ENCODE data around the gene PIGU.
A peak's percentile ranks its signal among the peaks of the same experiment; 100 is the strongest.

PIGU gene

DNA sequence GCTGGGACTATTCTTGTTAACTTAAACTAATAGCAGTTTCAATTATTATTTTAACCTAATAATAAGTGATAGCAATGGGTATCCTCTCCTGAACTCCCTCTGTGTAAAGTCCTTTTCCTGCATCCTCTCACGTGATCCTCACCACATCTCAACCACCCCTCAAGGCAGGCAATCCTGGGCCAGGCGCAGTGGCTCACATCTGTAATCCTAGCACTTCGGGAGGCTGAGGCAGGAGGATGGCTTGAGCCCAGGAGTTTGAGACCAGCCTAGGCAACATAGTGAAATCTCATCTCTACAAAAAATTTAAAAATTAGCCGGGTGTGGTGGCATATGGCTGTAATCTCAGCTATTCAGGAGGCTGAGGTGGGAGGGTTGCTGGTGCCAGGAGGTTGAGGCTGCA lies 94.7 kb downstream of the PIGU start:
- H4K20me1 ChIP-seq: no peaks in the 10 kb centered on the region
- no peaks in the 10 kb centered on the region for H3K9me3 ChIP-seq (replicated peaks in 1 of 11)
- H3K4me1 ChIP-seq: peaks cover 16 to 67% (median 48%) of the 10 kb centered on the region in 10 experiments; a peak in 19 of 20 replicates
- H3K9ac ChIP-seq: no peak overlapping the region; a peak in 1 of 22 replicates
- peak overlapping the region in 4 of 11 experiments; percentile 11 to 62 (median 56); a peak in 3 of 22 replicates for H3K27ac ChIP-seq
- peak overlapping the region in 3 of 11 experiments; percentile 59 to 69 (median 65); a peak in 6 of 22 replicates for H3K4me2 ChIP-seq
- peaks cover 20 to 88% (median 63%) of the 10 kb centered on the region in 11 experiments for H3K36me3 ChIP-seq
- H3K4me3 ChIP-seq: no peak overlapping the region
- no peaks in the 10 kb centered on the region for H3K27me3 ChIP-seq
- no peak for TF ChIP-seq Cebpa-rat (IDR thresholded peaks at IDR 0.05)

- peak overlapping the region in 5 of 11 experiments; percentile 18 to 69 (median 59); a peak in 8 of 22 replicates for H3K4me2 ChIP-seq
- no peak for TF ChIP-seq Cebpa-rat (IDR thresholded peaks at IDR 0.05)
- H3K9ac ChIP-seq: peak overlapping the region in 3 of 11 experiments; percentile 17 to 39 (median 36); a peak in 3 of 22 replicates
Observed at GRCh38 chr20:34581341-34582184, 95.3 kb downstream of the PIGU start.

DNA sequence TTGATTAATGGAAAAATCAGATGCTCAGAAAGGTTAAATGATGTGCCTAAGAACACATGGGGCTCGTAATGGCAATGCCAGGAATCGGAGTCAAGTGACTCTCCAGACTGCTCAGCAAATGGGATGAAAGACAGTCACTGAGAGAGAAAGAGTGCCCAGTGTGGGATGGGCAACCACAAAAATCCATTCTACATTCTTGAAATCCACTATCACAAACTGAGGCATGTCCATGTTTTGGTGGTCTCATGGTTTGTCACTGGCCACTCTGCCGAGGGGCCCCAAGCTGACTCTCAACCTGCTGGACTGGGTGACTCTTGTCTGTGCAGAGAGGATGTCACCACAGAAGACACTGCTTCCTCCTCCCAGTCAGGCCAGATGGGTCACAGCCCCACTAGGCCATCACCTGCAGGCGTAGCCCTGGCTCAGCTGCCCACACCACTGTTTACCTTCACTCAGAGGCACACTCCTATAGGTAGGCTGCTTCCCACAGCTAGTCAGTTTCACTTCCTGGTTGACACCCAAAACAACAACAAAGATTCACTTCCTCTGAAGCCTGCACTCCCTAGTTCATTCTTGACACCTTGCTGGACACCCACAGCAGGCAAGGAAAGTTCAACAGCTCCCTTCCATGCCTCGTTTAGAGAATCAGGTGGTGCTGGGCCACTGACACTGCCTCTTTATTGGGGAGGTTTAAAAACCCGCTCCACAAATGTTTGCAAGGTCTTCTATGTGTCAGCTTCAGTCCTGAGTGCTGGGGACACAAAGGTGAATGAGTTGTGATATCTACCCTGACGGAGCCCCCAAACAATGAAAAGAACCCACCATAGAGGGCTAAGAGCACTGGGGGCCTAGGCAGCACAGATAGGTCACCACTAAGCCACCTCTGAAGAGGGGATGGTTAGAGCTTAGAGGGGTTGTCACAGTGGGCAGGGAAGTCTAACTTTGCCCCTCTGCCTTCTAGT lies 96.6 kb downstream of the PIGU start:
- Histone ChIP-seq H3K4me2 (peak overlapping the region in 10 of 11 experiments; percentile 22 to 69 (median 40); a peak in 17 of 22 replicates), H3K4me3 (no peak overlapping the region), H3K9ac (no peak overlapping the region), H3K27me3 (no peaks in the 10 kb centered on the region), H3K36me3 (peaks cover 7 to 73% (median 55%) of the 10 kb centered on the region in 11 experiments), H4K20me1 (no peaks in the 10 kb centered on the region), H3K9me3 (replicated peaks in 1 of 11) (no peaks in the 10 kb centered on the region), H3K27ac (peak overlapping the region in 7 of 11 experiments; percentile 6 to 58 (median 20); a peak in 7 of 22 replicates), H3K4me1 (peaks cover 16 to 77% (median 50%) of the 10 kb centered on the region in 10 experiments; a peak in 19 of 20 replicates)
- no peak for TF ChIP-seq Cebpa-rat (IDR thresholded peaks at IDR 0.05)

More at GRCh38 chr20:34581341-34582184, 95.3 kb downstream of the PIGU start:
- H3K4me1 ChIP-seq: peaks cover 16 to 73% (median 50%) of the 10 kb centered on the region in 10 experiments; a peak in 19 of 20 replicates
- no peaks in the 10 kb centered on the region for H3K9me3 ChIP-seq (replicated peaks in 1 of 11)
- no peaks in the 10 kb centered on the region for H3K27me3 ChIP-seq
- H3K27ac ChIP-seq: peak overlapping the region in 5 of 11 experiments; percentile 11 to 62 (median 54); a peak in 7 of 22 replicates
- H3K36me3 ChIP-seq: peaks cover 14 to 81% (median 58%) of the 10 kb centered on the region in 11 experiments
- no peaks in the 10 kb centered on the region for H4K20me1 ChIP-seq
- no peak overlapping the region for H3K4me3 ChIP-seq

DNA sequence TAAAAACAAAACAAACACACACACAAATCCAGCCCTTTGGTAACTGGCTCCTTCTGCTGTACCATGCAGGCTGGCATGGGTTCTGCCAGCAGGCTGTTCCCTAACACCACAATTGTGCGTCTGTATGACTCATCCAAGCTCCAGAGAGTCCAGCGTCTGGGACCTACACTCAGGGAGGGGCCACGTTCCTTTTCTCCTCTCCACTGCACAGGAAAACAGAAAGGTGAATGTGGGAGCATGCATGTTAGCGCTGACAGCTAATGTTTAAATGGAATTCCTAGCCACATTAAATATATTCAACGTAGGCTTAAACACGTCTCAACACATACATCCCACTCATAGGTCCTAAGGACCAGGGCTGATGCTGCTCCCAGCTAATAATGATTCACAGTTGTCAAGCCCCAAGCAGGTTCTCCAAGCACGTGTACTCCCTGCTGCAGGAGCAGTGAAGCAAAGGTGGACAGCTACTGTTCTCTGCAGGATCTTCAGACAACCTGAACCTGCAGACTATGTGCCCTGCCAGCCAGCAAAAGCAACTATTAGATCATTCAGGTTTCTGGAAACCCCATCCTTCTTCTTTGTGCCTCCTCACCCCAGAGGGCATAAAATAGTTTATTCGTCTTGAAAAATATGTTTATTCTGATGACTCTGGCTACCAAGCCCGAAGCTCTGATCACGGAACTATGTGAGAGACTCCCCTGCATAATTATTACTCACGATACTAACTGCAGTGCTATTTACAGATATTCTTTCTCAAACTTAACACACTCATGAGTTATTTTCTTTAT lies 97.5 kb downstream of the PIGU start:
- no peaks in the 10 kb centered on the region for H3K9me3 ChIP-seq (replicated peaks in 1 of 11)
- no peak overlapping the region for H3K4me3 ChIP-seq
- peak overlapping the region in 5 of 11 experiments; percentile 57 to 71 (median 65); a peak in 7 of 22 replicates for H3K4me2 ChIP-seq
- no peaks in the 10 kb centered on the region for H4K20me1 ChIP-seq
- H3K4me1 ChIP-seq: peaks cover 16 to 77% (median 50%) of the 10 kb centered on the region in 10 experiments; a peak in 19 of 20 replicates
- no peaks in the 10 kb centered on the region for H3K27me3 ChIP-seq
- no peak for TF ChIP-seq Cebpa-rat (IDR thresholded peaks at IDR 0.05)
- peak overlapping the region in 6 of 11 experiments; percentile 31 to 74 (median 57); a peak in 8 of 22 replicates for H3K27ac ChIP-seq
- H3K36me3 ChIP-seq: peaks cover 0 to 73% (median 55%) of the 10 kb centered on the region in 11 experiments; a peak in 21 of 22 replicates
- peak overlapping the region in 2 of 11 experiments; percentile 24 to 44; a peak in 1 of 22 replicates for H3K9ac ChIP-seq

GRCh38 chr20:34578521-34578920 lies 98.4 kb downstream of the PIGU start:
- Histone ChIP-seq H3K4me3 (no peak overlapping the region; a peak in 1 of 20 replicates), H3K9ac (peak overlapping the region in 8 of 11 experiments; percentile 12 to 53 (median 36); a peak in 12 of 22 replicates), H3K27me3 (no peaks in the 10 kb centered on the region), H3K4me1 (peaks cover 16 to 74% (median 43%) of the 10 kb centered on the region in 10 experiments; a peak in 19 of 20 replicates), H4K20me1 (no peaks in the 10 kb centered on the region), H3K4me2 (peak overlapping the region in 9 of 11 experiments; percentile 2 to 71 (median 57); a peak in 16 of 22 replicates), H3K9me3 (replicated peaks in 1 of 11) (no peaks in the 10 kb centered on the region), H3K27ac (peak overlapping the region in 10 of 11 experiments; percentile 7 to 74 (median 52); a peak in 14 of 22 replicates), H3K36me3 (peaks cover 5 to 73% (median 56%) of the 10 kb centered on the region in 11 experiments; a peak in 21 of 22 replicates)
- TF ChIP-seq Cebpa-rat (IDR thresholded peaks at IDR 0.05): no peak

GRCh38 chr20:34578025-34578424 lies 98.9 kb downstream of the PIGU start:
- Histone ChIP-seq H3K27ac (peak overlapping the region in 9 of 11 experiments; percentile 31 to 74 (median 49); a peak in 13 of 22 replicates), H4K20me1 (no peaks in the 10 kb centered on the region), H3K4me2 (peak overlapping the region in 9 of 11 experiments; percentile 2 to 71 (median 57); a peak in 15 of 22 replicates), H3K4me1 (peaks cover 16 to 69% (median 42%) of the 10 kb centered on the region in 10 experiments; a peak in 19 of 20 replicates), H3K4me3 (no peak overlapping the region), H3K36me3 (peaks cover 5 to 73% (median 55%) of the 10 kb centered on the region in 11 experiments; a peak in 21 of 22 replicates), H3K27me3 (no peaks in the 10 kb centered on the region), H3K9me3 (replicated peaks in 1 of 11) (no peaks in the 10 kb centered on the region), H3K9ac (peak overlapping the region in 8 of 11 experiments; percentile 12 to 53 (median 36); a peak in 11 of 22 replicates)
- peak in 2 of 11 experiments; percentile 37 to 53; a peak in 2 of 22 replicates for TF ChIP-seq Cebpa-rat (IDR thresholded peaks at IDR 0.05)

DNA sequence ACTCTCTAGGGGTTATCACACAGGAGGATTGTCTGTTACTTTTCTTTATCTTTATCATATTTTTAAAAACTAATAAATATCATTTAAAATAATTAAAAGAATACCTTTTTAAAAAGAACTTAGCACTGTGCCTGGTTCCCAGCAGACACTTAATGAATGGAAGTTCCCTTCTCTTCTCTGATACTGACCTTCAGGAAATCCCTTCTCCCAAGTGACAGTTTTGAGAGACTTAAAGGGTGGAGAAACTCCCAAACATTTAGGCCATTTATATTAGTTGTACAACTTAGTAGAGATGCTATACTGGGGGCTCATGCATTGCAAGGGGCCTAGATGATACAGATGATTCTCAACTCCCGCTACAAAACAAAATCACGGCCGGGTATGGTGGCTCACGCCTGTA lies 99.8 kb downstream of the PIGU start:
- peaks cover 5 to 73% (median 57%) of the 10 kb centered on the region in 11 experiments; a peak in 21 of 22 replicates for H3K36me3 ChIP-seq
- H3K4me2 ChIP-seq: peak overlapping the region in 5 of 11 experiments; percentile 50 to 71 (median 63); a peak in 6 of 22 replicates
- no peaks in the 10 kb centered on the region for H3K9me3 ChIP-seq (replicated peaks in 1 of 11)
- no peak overlapping the region for H3K4me3 ChIP-seq
- H3K27me3 ChIP-seq: no peaks in the 10 kb centered on the region
- H3K9ac ChIP-seq: peak overlapping the region in 2 of 11 experiments; percentile 24 to 46; a peak in 1 of 22 replicates
- no peaks in the 10 kb centered on the region for H4K20me1 ChIP-seq
- H3K4me1 ChIP-seq: peaks cover 16 to 59% (median 41%) of the 10 kb centered on the region in 10 experiments; a peak in 19 of 20 replicates
- no peak for TF ChIP-seq Cebpa-rat (IDR thresholded peaks at IDR 0.05)
- peak overlapping the region in 7 of 11 experiments; percentile 2 to 74 (median 45); a peak in 9 of 22 replicates for H3K27ac ChIP-seq
